ENCODE data around the gene NHEJ1.

- TF ChIP-seq EZH2 (IDR thresholded peaks at IDR 0.05): no peak
- no peak for TF ChIP-seq POLR2AphosphoS5 (IDR thresholded peaks at IDR 0.05; ENCODE audit: borderline replicate concordance, low read depth, low read length)
- TF ChIP-seq FOXP2 (optimal IDR thresholded peaks at IDR 0.05; ENCODE audit: control extremely low read depth, extremely low read length, insufficient read depth): no peak
Measured at GRCh38 chr2:219179601-219180465, 19.2 kb upstream of the NHEJ1 start.

All from SK-N-MC (cell line).